ENCODE results near the gene MAD1L1. TPM values are rescaled to one million over a fixed set of nuclear protein-coding genes. Genes with fewer than 3 reads are reported as not detected.

MAD1L1 gene
- total and polyA plus RNA-seq, 2 of the 13 experiments (the other 11 are each of a cell fraction or from before 2014, with no cell fraction given), result 17.4 to 64.7 TPM

GRCh38 chr7:1986366-1987083 lies 246.2 kb downstream of the MAD1L1 start (continued):
- TF ChIP-seq SOX6 (IDR thresholded peaks at IDR 0.05), result no peak
- TF ChIP-seq SOX6 (CRISPR knock-in tag; IDR thresholded peaks at IDR 0.05), result no peak
- no peak for TF ChIP-seq JDP2 (CRISPR knock-in tag; IDR thresholded peaks at IDR 0.05; ENCODE audit: borderline replicate concordance)

GRCh38 chr7:1985936-1986335 lies 246.8 kb downstream of the MAD1L1 start:
- Histone ChIP-seq H3K36me3 (replicated peaks in 1 of 2; ENCODE audit: control insufficient read depth in 1 of 2, insufficient read depth in 2 of 2, low read length in 2 of 2) (peaks cover 5 to 9% of the 10 kb centered on the region in 2 experiments; a peak in 4 of 5 replicates), H3K9ac (ENCODE audit: insufficient read depth, low read depth, low read length) (no peak overlapping the region), H3K27me3 (ENCODE audit: control insufficient read depth in 1 of 2, insufficient read depth in 2 of 2, low read length in 2 of 2) (no peaks in the 10 kb centered on the region), H3K9me3 (ENCODE audit: low read length) (no peaks in the 10 kb centered on the region), H4K20me1 (ENCODE audit: insufficient read depth, low read length) (no peaks in the 10 kb centered on the region), H2AFZ (ENCODE audit: low read length) (no peak overlapping the region), H3K4me1 (ENCODE audit: insufficient read depth, low read length) (no peaks in the 10 kb centered on the region), H3K4me3 (replicated peaks in 1 of 3; ENCODE audit: insufficient read depth in 1 of 3, low read depth in 2 of 3, low read length in 3 of 3) (no peak overlapping the region), H3K4me2 (ENCODE audit: low read depth, low read length) (no peak overlapping the region), H3K27ac (ENCODE audit: extremely low read length, insufficient read depth, low read length) (no peak overlapping the region), H3K79me2 (ENCODE audit: insufficient read depth, low read length) (no peaks in the 10 kb centered on the region)
- intact Hi-C loops (cut with micrococcal nuclease; ENCODE audit: unreplicated experiment) (no loop called here), in situ Hi-C loops (cut with HindIII; ENCODE audit: extremely low pct_ligation_motif_present, low pct_unique_long_range_greater_than_20kb) (no loop called here)
- POLR2A ChIA-PET, result no interaction called here
- no peak for ATAC-seq
- 97% methylated on average over 8 of the region's 9 CpGs for WGBS (ENCODE audit: low lambda C conversion rate)
- TF ChIP-seq NR3C1 (CRISPR knock-in tag; IDR thresholded peaks at IDR 0.05) (no peak), KMT2A (CRISPR knock-in tag; IDR thresholded peaks at IDR 0.05) (no peak), MLX (CRISPR knock-in tag; IDR thresholded peaks at IDR 0.05) (no peak), ZNF816 (CRISPR knock-in tag; IDR thresholded peaks at IDR 0.05; ENCODE audit: borderline replicate concordance) (no peak), ZNF3 (CRISPR knock-in tag; IDR thresholded peaks at IDR 0.05) (no peak), TFDP2 (CRISPR knock-in tag; IDR thresholded peaks at IDR 0.05) (no peak), NCOR1 (IDR thresholded peaks at IDR 0.05; ENCODE audit: borderline replicate concordance, low read length) (no peak), RFXANK (CRISPR knock-in tag; IDR thresholded peaks at IDR 0.05) (no peak), ZNF747 (CRISPR knock-in tag; IDR thresholded peaks at IDR 0.05; ENCODE audit: borderline replicate concordance) (no peak), ZFP82 (CRISPR knock-in tag; IDR thresholded peaks at IDR 0.05; ENCODE audit: borderline replicate concordance) (no peak)
- no peak for FAIRE-seq
- no TSS peak for BruUV-seq (replicated peaks)
- no peak for DNase-seq (ENCODE audit: low spot score)
- CTCF ChIA-PET (ENCODE audit: low intra/inter-chr PET ratio, low total read pairs), result no interaction called here

Data from HepG2 (cell line).